NCI-H510A treated with DMSO at 0.1 percent for 48 hours (cell line): ENCODE measurements around the gene NEK7.
"Not testable (repeated sequence)": the region's sequence is repeated elsewhere in the genome, so short reads cannot be mapped to it uniquely, and the experiment has no call there.

ENCODE experiments used
- DNase-seq: peaks from one replicate; lab custom pipeline; 2025; lab: John Stamatoyannopoulos, UW

Gene NEK7

DNA sequence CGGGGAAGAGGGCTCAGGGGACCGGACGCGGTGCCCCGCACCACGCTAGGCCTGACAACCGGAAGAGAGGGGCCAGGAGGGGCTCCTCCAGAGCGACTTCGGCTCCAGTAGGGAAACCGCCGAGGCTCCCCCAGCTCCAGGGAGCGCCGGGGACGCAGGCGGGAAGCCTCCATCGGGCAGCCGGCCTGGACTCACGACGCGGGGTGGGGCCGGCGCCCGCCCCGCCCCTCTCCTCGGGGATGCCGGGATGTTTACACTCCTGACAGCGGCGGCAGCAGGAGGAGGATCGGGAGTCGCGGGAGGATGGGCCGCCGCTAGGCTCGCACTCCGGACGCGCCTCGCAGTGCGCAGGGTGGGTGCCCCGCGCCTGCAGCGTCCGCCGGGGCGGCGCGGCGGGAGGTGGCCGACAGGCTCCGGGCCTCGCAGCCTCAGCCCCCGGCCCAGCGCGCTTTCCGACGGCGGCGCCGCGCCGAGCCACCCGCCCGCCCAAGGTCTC lies at the start of gene NEK7:
Gene NEK7 (plus strand): TSS at position 254 of the 496 bp plus-strand sequence. CDS start 75,583 bp downstream, outside the sequence.
- peak; percentile 78 for DNase-seq

DNA sequence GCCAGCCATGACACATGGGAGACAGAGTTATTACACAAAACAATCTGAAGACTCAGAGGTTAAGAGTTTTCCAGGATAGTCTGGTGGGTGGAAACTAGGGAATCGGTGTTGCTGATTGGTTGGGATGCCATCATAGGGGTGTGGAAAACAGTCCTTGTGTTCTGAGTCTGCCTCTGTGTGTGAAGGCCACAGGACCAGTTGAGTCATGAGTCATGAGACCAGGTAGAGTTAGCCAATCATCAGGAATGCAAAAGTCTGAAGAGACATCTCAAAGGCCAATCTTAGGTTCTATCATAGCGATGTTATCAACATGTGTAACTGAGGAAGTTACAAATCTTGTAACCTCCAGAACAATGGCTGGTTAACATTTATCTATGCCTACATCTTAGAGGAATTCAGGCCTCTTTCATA lies 49.7 kb upstream of the NEK7 start:
- DNase-seq: no peak

DNA sequence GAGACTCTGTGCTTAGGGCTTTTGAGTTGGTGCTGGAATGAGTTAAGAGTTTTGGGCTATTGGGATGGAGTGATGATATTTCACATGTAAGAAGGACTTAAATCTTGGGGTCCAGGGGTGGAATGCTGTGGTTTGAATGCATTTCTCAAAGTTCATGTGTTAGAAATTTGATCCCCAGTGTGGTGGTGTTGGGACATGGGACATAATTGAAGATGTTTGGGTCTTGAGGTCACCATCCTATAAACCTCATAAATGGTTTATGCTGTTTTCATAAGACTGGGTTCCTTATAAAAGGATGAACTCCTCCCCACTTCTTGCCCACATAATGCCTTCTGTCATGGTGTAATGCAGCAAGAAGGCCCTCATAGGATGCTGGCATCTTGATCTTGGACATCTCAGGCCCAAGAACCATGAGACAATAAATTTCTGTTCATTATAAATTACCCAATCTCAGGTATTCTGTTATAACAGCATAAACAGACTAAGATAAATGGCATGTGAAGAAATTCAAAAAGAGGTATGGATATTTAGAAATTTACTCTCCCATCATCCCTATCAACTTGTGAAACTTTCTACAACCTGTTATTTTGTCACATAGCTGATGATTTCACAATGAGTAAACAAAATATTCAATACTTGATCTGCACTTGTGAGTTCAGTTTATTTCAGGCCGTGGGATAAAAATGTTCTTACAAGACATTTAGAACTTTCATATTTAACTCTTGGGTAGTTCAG lies 48.0 kb upstream of the NEK7 start:
- no peak for DNase-seq

DNA sequence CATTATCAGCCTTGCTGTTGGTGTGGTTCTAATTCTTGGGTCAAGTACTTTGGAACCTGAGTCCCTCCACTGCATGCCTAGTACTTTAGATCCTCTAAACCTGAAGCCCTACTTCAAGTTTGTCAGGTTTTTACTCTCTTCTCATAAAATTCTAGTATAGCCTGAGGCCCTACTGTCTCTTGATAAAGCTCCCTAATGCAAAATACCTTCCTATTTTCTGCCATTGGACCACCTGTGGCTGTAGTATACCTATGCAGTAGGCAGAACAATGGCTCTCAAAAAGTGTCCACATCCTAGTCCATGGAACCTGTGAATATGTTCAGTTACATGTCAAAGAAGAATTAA lies 47.5 kb upstream of the NEK7 start:
- DNase-seq: no peak

DNA sequence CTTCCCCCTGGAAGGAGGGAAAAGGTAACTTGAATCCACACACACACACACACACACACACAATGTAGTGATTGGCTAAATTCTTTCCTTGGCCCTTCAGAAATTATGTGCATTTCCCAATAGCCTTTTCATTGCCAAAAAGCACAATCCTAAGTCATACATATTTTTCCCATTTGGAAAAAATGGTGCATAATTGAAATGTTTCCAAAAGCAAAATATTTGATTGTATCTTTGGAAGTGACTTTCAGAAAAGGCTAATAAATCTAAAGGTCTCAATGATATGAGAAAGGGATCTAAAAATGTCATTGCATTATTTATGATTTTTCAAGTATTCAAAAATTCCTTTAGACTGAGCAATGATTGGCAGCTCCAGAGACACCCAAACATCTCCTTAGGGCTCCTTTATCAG lies 43.5 kb upstream of the NEK7 start:
- no peak for DNase-seq

DNA sequence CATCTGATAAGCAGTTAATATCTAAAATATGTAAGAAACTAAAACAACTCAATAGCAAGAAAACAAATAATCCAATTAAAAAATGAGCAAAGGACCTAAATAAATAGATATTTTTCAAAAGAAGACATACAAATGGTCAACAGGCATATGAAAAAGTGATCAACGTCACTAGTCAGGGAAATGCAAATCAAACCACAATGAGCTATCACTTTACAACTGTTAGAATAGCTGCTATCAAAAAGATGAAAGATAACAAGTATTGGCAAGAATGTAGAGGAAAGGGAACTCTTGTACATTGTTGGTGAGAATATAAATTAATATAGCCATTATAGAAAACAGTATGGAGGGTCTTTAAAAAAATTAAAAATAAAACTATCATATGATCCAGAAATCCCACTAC lies 40.7 kb upstream of the NEK7 start:
- no peak for DNase-seq

DNA sequence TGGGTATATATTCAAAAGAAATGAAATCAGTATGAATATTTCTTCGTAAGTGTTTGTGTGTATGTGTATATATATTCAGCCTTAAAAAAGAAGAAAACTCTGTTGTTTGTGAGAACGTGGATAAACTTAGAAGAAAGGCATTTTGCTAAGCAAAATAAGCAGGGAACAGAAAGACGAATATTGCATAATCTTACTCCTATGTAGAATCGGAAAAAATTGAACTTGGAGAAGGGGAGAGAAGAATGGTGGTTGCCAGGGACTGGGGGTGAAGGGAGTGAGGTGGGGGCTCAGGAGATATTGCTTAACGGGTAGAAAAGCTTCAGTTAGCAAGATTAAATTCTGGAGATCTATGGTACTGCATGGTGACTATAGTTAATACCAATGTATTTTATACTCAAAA lies 40.3 kb upstream of the NEK7 start:
- DNase-seq: no peak

DNA sequence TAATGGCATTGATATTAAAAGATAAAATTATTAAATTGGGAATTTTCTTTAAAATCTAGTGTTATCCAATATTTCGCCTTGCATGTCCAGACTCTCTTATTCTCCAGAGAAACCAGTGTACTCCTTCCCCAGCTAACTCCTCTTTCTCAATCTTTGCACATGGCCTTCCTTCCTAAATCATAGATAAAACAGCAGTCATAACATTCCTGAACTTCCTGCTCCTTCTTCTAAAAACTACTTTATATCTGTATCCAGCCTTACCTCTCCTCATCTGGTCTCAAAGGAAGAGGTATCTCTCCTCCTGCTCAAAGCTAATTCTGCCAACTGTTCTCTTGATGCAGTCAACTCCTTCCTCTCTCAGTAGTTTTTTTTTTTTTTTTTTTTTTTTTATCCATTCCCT lies 39.5 kb upstream of the NEK7 start:
- DNase-seq: no peak

DNA sequence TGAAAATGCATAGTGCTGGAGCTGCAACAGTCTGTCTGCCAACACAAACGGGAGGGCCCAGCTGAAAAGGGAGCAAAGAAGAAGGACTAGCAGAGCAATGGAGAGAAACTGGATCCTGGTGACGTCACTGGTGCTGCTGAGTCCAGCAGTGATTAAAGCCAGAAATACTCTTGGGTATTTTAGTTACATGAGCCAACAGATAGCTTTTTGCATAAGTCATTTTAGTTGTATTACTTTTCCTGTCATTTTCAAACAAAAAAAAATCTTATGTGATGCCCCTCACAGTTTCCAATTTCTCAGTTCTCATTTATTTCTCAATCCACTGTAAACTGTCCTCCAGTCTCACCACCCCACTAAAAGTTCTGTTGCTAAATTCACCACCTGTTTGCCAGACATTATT lies 38.7 kb upstream of the NEK7 start:
- no peak for DNase-seq

DNA sequence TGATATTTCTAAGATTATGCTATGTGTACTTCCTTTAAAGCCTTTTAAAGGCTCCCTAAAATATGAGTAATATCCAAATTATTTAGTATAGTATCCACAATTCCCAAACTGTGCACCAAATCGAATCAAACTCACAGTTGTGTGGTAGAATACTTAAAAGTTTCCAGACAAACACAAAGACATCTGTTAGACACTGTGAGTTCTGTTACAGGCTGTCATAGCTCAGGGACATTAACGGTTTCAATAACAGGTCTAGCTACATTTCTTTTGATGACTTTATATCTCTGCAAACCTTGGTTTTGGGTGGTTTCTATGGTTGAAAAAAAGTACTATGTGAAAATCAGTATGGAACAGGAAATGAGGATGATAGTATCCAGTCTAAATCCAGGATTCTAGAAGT lies 36.9 kb upstream of the NEK7 start:
- DNase-seq: no peak

DNA sequence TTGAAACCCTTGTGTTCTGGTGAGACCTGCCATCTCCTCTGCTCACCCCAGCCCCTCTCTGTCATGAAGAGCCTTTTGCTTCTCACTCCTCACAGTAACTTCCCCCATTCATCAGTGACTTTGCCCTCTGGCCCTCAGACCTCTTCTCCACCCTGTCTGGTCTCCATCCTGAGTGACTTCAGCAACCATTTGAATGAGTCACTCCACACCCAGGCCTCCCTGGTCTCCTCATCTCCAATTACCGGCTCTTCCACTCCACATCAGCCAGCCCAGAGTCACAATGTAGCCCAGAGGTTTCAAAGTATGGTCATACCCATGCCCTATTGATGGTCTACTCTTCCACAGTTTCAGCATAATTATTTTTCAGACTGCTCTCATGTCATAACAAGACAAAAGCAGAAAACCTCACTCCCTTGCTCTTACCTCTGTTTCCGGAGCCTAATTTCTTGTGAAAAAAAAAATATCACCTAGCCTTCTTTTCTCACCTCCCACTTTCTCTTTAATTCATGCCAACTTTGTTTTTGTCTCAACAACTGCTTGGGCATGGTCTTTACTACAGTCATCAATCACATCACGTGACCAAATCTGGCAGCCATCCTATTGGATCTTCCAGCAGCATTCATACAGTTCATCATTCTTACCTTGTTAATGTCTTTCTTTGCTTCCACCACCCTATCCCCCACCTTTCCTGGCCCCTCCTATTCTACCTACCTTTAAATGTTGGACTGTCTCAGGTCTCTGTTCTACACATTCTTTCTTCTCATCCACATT lies 35.6 kb upstream of the NEK7 start:
- no peak for DNase-seq

DNA sequence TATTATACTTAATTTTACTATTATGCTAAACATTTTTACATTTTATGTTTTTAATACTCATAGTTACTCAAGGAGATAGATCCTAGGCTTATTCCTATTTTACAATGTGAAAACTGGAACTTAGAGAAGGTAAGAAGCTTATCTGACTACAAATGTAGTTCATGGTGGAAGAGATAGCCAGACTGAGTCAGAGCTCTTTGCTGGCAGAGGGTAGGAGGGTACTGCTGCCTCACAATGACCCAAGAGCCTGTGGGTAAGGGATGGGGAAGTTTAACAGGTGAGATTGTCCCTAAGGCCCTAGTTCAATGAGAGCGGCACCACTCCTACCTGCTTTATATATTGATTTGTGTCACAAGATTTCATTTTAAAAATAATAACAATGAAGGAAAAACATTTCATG lies 34.1 kb upstream of the NEK7 start:
- no peak for DNase-seq

DNA sequence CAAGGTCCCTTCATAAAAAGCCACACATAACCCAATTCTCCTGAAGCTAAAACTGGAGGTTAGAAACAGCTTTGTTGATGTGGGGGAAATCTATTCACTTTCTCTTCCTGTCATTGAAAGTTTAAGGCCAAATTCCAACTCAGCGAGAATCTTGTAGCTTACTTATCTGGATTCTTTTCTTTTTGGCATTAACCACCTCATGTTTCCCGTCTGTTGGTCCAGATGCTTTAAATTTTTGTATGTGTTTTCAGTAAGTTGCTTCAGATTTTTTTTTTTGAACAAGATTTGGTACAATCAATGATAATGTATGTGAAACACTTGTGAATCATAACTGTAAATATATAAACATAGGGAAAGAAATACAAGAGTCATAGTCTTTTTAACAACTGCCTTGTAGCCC lies 33.7 kb upstream of the NEK7 start:
- DNase-seq: no peak

DNA sequence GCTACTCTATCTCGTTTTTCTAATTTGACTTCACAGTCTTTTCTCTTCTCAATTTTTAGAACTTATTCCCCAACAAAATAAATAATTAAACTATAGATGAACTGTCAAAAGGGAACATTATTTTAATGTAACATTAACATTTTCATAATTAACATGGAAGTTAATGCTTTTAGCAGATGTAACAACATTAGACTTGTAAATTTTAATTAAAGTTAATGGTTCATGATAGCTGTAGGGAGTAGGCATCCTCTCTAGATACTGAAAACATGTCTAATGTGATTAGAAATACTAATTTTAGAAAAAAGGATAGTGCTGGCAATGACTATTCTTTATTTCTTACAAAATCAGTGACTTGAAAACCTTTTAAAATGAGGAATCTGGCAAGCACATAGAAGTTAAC lies 32.1 kb upstream of the NEK7 start:
- DNase-seq: no peak

DNA sequence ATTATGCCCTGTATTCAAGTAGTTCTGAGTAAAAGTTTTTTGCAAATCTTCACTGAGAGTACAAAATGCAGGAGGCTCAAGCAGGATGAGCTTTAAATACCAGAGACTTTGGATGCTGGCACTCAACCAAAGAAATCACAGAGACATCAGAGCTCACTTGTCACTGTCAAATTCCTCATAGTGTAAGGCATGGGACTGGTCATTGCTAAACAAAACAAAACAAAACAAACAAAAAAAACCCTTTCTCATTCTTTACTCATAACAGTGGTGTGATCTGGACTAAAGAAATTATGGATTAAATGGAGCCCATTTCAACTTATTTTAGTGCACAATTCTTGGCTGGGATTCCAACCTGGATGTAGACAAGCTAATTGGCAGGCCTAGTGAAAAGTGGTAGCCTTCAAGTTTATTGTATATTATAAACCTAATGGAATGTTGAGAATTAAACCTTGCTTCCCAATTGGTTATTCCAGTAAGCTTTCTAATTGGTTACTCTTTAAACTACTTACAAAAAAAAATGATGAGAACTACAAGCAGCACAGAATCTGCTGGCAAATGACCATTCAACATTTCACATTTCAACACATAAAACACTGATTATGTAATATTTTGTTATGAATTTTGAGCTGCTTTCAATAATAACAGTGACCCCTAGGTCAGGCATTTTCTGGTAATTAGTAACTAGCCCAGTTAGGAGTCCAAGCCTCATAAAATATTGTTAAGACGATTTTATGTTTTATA lies 30.6 kb upstream of the NEK7 start:
- DNase-seq: no peak

DNA sequence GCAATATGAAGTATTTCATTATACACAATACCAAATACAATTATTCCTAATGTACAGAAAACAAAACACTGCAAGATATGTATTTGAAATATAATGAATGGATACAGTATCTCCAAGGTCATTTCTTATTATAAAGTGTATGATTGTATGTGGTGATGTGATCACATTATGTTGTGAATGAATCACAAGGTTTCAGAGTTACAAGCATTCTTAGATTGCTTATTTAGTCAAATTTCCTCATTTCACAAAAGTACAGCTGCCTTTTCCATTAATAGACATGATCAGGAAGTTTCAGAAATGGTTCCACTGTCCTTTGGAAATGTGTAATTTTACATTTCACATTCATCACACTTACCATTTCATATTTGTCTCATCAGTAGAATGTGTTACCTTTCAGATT lies 28.3 kb upstream of the NEK7 start:
- DNase-seq: no peak

DNA sequence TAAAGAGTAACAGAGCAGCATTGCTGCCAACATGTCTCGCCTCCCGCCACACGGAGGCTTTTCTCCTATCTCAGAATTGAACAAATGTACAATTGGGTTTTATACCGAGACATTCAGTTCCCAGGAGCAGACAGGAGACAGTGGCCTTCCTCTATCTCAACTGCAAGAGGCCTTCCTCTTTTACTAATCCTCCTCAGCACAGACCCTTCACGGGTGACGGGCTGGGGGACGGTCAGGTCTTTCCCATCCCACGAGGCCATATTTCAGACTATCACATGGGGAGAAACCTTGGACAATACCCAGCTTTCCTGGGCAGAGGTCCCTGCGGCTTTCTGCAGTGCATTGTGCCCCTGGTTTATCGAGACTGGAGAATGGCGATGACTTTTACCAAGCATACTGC lies 26.7 kb upstream of the NEK7 start:
- not testable (repeated sequence) for DNase-seq

DNA sequence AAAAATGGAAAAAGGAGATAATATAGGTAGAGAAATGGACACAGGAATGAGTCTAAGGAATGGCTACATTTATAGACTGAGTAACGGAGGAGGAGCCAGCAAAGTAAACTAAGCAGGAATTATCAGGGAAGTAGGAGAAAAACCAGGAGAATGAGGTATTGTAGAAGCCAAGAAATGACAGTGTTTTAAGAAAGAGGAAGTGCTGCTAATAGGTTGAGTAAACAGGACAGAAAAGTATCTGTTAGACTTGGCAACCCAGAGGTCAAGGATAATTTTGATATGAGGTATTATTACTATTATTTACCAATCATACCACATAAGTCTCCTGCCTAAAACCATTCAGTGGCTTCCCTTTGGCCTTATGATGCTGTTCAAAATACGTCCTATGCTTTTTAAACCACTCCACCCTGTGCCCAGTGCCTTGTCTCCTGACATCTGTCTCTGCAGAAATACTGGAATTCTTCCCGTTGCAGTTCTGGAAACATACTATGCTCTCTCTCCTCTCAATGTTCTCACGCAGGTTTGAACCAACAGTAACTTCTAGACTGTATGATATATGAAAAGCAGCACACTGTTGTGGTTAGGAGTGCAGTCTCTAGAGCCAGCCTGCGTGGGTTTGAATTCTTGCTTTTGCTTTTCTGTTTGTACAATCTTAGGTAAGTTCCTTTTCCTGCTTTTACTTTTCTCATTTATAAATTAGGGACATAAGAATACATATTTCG lies 24.6 kb upstream of the NEK7 start:
- no peak for DNase-seq

DNA sequence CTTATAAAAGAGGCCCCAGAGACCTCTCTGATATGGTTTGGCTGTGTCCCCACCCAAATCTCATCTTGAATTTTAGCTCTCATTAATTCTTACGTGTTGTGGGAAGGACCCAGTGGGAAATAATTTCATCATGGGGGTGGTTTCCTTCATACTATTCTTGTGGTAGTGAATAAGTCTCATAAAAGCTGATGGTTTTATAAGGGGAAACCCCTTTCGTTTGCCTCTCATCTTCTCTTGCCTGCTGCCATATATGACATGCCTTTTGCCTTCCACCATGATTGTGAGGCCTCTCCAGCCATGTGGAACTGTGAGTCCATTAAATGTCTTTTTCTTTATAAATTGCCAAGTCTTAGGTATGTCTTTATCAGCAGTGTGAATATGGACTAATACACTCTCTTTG lies 22.5 kb upstream of the NEK7 start:
- DNase-seq: no peak

DNA sequence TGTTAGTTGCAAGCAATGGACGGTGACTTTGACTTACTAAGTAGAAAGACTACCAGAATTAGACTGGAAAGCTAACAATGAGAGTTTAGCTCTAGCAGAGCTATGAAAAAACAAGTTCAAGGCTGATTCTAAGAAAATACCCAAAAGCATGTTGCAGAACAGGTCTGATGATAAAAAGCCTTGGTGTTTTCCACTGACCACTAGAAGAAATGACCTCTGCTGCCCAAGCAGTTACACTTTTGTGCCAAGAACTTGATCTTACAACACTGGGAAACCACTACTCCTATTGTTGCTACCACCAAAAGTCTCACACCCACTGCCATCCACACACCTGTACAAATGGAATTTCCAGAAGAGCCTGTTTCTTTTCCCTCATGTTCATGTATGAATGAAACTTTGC lies 21.4 kb upstream of the NEK7 start:
- DNase-seq: no peak

DNA sequence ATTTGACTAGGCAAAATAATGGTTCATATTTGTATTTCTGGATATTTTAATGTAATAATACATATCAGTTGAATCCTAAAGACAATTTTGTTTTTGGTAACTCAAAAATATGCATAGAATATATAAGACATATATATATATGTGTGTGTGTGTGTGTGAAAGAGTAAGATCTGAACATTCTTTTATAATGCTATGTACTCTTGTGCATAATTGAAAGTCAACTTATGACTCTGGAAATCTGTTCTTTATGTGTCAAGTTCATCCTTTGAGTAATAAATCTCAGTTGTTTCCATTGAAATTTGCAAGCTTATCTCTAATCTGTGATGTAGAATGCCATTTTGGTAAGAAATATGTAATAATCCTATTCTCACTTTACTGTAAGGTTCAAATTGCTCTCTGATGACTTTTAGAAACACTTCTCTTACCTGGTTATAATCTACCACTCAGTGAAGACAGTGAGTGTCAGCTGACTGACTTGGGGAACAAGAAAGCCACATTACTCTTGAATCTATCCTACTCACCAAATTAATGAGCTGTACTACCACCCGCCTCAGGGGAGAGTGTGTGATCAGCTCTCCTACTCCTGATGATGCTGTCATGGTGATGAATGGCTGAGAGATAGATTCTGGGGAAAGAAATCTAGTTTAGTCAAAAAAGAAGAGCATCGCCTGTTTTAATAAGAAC lies 15.0 kb upstream of the NEK7 start:
- no peak for DNase-seq

DNA sequence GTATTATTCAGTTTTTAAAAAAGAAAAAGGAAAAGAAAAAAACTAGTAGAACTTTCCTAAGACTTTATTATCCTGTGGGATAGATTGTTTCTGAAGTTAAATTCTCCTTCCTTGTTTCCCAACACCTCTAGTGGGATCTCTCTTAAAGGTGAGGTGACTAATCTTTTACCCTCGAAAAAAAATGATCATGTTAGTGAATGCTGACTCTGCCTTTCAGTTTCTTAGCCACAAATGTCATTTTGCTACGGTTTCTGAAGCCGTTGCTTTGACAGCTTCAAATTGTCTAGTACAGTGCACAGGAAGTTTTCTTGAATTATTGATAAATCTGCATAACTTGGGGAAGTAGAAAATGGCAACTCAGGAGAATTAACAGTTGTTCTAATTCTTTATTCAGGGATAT lies 13.0 kb upstream of the NEK7 start:
- no peak for DNase-seq
